CD14-positive monocyte (primary cell): ENCODE measurements around the gene ATP11A. TPM values are rescaled to one million over a fixed set of nuclear protein-coding genes. Genes with fewer than 3 reads are reported as not detected.

Experiments
- DNase-seq, 3 donors: peaks; one replicate each; pipeline ENCODE4 v3.0.0-alpha.2; 2011 to 2022
- H2AFZ ChIP-seq: 2 replicates; pipeline ENCODE4 v1.6.0; 2012; ENCODE audit warnings: mild to moderate bottlenecking, low read depth, low read length, inconsistent platforms; ENCODE audit not compliant: insufficient read depth, poor library complexity, severe bottlenecking
- H3K27ac ChIP-seq, 2 donors: 1 replicate in 1 of 2; 2 replicates in 1 of 2; pipeline ENCODE4 v1.5.1; 2012 to 2013; ENCODE audit warnings: low read length in 2 of 2, control low read depth in 1 of 2, inconsistent platforms in 1 of 2, low read depth in 1 of 2, mild to moderate bottlenecking in 1 of 2
- H3K27me3 ChIP-seq, 2 donors: one replicate each; pipeline versions ENCODE4 v1.6.0 to v1.6.1; 2011 to 2013; ENCODE audit warnings: low read length in 2 of 2; ENCODE audit not compliant: control insufficient read depth in 2 of 2, insufficient read depth in 2 of 2
- H3K36me3 ChIP-seq, 2 donors: replicated peaks in 1 of 2; 1 replicate in 1 of 2; 2 replicates in 1 of 2; pipeline versions ENCODE4 v1.5.1 to v1.6.1; 2012 to 2013; ENCODE audit warnings: low read length in 2 of 2, control low read depth in 1 of 2, inconsistent platforms in 1 of 2, mild to moderate bottlenecking in 1 of 2; ENCODE audit not compliant: insufficient read depth in 2 of 2, control insufficient read depth in 1 of 2
- H3K4me1 ChIP-seq, 2 donors: 1 replicate in 1 of 2; 2 replicates in 1 of 2; pipeline versions ENCODE4 v1.5.1 to v1.6.1; 2012 to 2013; ENCODE audit warnings: low read length in 2 of 2, control low read depth in 1 of 2, inconsistent platforms in 1 of 2, mild to moderate bottlenecking in 1 of 2, moderate library complexity in 1 of 2; ENCODE audit not compliant: insufficient read depth in 2 of 2, control insufficient read depth in 1 of 2
- H3K4me2 ChIP-seq: replicated peaks from 2 replicates; pipeline ENCODE3; 2012; ENCODE audit warnings: low read length, moderate library complexity, mild to moderate bottlenecking; ENCODE audit not compliant: poor library complexity, severe bottlenecking; ENCODE audit errors: extremely low read depth
- H3K4me3 ChIP-seq, 3 experiments: fragments of 200-600 bp in 1 of 3; sonication (generic) in 1 of 3; replicated peaks in 1 of 3; 1 replicate in 2 of 3; 2 replicates in 1 of 3; pipeline ENCODE4 v1.5.1; 2011 to 2013; ENCODE audit warnings: low read length in 3 of 3, mild to moderate bottlenecking in 3 of 3, control low read depth in 2 of 3, low read depth in 2 of 3, inconsistent platforms in 1 of 3, moderate library complexity in 1 of 3
- H3K79me2 ChIP-seq: 2 replicates; pipeline ENCODE4 v1.6.0; 2012; ENCODE audit warnings: mild to moderate bottlenecking, control low read depth, inconsistent platforms, low read length, moderate library complexity; ENCODE audit not compliant: insufficient read depth
- H3K9ac ChIP-seq: 2 replicates; pipeline ENCODE4 v1.6.0; 2017; ENCODE audit warnings: low read length, mild to moderate bottlenecking; ENCODE audit not compliant: insufficient read depth, poor library complexity, severe bottlenecking
- H3K9me3 ChIP-seq, 2 donors: replicated peaks in 1 of 2; 1 replicate in 1 of 2; 2 replicates in 1 of 2; pipeline versions ENCODE4 v1.5.1 to v1.6.1; 2012 to 2013; ENCODE audit warnings: low read length in 2 of 2, control low read depth in 1 of 2; ENCODE audit not compliant: control insufficient read depth in 1 of 2, insufficient read depth in 1 of 2
- H4K20me1 ChIP-seq: 2 replicates; pipeline ENCODE4 v1.6.0; 2012; ENCODE audit warnings: mild to moderate bottlenecking, low read length, control low read depth, moderate library complexity; ENCODE audit not compliant: insufficient read depth
- H3K27ac Mint-ChIP-seq, 7 donors: one replicate each; pipeline ENCODE4 v1.8.0; 2020; ENCODE audit warnings: mild to moderate bottlenecking in 7 of 7, mixed read lengths in 7 of 7, moderate library complexity in 6 of 7, inconsistent platforms in 2 of 7
- H3K27me3 Mint-ChIP-seq, 3 donors: one replicate each; pipeline ENCODE4 v1.8.0; 2021 to 2022; ENCODE audit warnings: low read depth in 3 of 3, mild to moderate bottlenecking in 3 of 3, mixed read lengths in 3 of 3, moderate library complexity in 3 of 3, inconsistent platforms in 1 of 3
- H3K36me3 Mint-ChIP-seq, 2 donors: one replicate each; pipeline ENCODE4 v1.8.0; 2020; ENCODE audit warnings: mixed read lengths in 2 of 2, inconsistent platforms in 1 of 2, mild to moderate bottlenecking in 1 of 2
- H3K4me1 Mint-ChIP-seq: one replicate; pipeline ENCODE4 v1.8.0; 2020; ENCODE audit warnings: mild to moderate bottlenecking, mixed read lengths
- H3K4me3 Mint-ChIP-seq, 2 donors: one replicate each; pipeline ENCODE4 v1.8.0; 2020; ENCODE audit warnings: mild to moderate bottlenecking in 2 of 2, mixed read lengths in 2 of 2, moderate library complexity in 1 of 2
- H3K9me3 Mint-ChIP-seq, 7 donors: one replicate each; pipeline ENCODE4 v1.8.0; 2020 to 2022; ENCODE audit warnings: mixed read lengths in 7 of 7, mild to moderate bottlenecking in 6 of 7, moderate library complexity in 6 of 7, inconsistent platforms in 2 of 7
- CTCF ChIP-seq: fragments of 200-600 bp; IDR thresholded peaks from one replicate; pipeline ENCODE4 v1.8.0; 2022; ENCODE audit warnings: antibody characterized with exemption, mild to moderate bottlenecking
- WGBS: methylation state at CpG from one replicate; pipeline ENCODE4 v1.1.5; 2013; ENCODE audit warnings: missing lambda C conversion rate; ENCODE audit not compliant: insufficient coverage; 5-methylcytosine and 5-hydroxymethylcytosine counted together
- intact Hi-C, 2 donors: fragments of 100-400 bp; cut with micrococcal nuclease; formaldehyde crosslinking; loops; one replicate each; pipeline versions ENCODE4 v1.15.0 to v1.15.1; 2023
- polyA plus RNA-seq, 3 donors: library from polyadenylated mRNA; depleted of rRNA in 1 of 3; unstranded in 2 of 3; stranded (reverse) in 1 of 3; fragments of 300-500 nt in 2 of 3; fragments of >200 nt in 1 of 3; fragmentation: Illumina TruSeq in 2 of 3; gene quantifications; 1 replicate in 2 of 3; 2 replicates in 1 of 3; pipeline ENCODE4 v1.2.3, GENCODE V29; 2012 to 2021

ATP11A gene
- polyA plus RNA-seq, 3 donors, result 7.2 to 45.4 (median 7.6) TPM

- H3K9me3 Mint-ChIP-seq, result peaks cover 10 to 22% (median 15%) of the 10 kb centered on the region in 7 donors
- no peak overlapping the region for H3K4me3 Mint-ChIP-seq
- WGBS, result 92% methylated on average over 2 of the region's 2 CpGs
- H3K27ac ChIP-seq, result no peak overlapping the region
- peaks cover 1 to 9% (median 4%) of the 10 kb centered on the region in 3 donors for H3K27me3 Mint-ChIP-seq
- no peaks in the 10 kb centered on the region for H3K27me3 ChIP-seq
- H3K4me1 Mint-ChIP-seq, result no peaks in the 10 kb centered on the region
- H3K4me2 ChIP-seq, result no peak overlapping the region
- H3K4me1 ChIP-seq, result no peaks in the 10 kb centered on the region
- H3K79me2 ChIP-seq, result no peaks in the 10 kb centered on the region
- H3K36me3 Mint-ChIP-seq, result no peaks in the 10 kb centered on the region
- no peak for TF ChIP-seq CTCF
- H4K20me1 ChIP-seq, result no peaks in the 10 kb centered on the region
- H3K27ac Mint-ChIP-seq, result no peak overlapping the region
- no peak overlapping the region for H2AFZ ChIP-seq
- no peak for DNase-seq
- intact Hi-C loops, result no loop called here
- H3K36me3 ChIP-seq, result no peaks in the 10 kb centered on the region
- H3K4me3 ChIP-seq, result no peak overlapping the region
- H3K9ac ChIP-seq, result no peak overlapping the region
- peaks cover 16 to 32% of the 10 kb centered on the region in 2 donors for H3K9me3 ChIP-seq
Observed at GRCh38 chr13:112902669-112903068, 212.8 kb downstream of the ATP11A start.

- peaks cover 10 to 22% (median 15%) of the 10 kb centered on the region in 7 donors for H3K9me3 Mint-ChIP-seq
- TF ChIP-seq CTCF, result no peak
- H3K27me3 Mint-ChIP-seq, result peaks cover 1 to 9% (median 4%) of the 10 kb centered on the region in 3 donors
- H3K4me3 Mint-ChIP-seq, result no peak overlapping the region
- H3K4me1 Mint-ChIP-seq, result no peaks in the 10 kb centered on the region
- H3K9me3 ChIP-seq, result peaks cover 16 to 32% of the 10 kb centered on the region in 2 donors
- intact Hi-C loops, result no loop called here
- H3K9ac ChIP-seq, result no peak overlapping the region
- no peak overlapping the region for H2AFZ ChIP-seq
- no peaks in the 10 kb centered on the region for H4K20me1 ChIP-seq
- H3K4me2 ChIP-seq, result no peak overlapping the region
- no peak overlapping the region for H3K4me3 ChIP-seq
- H3K36me3 ChIP-seq, result no peaks in the 10 kb centered on the region
- 92% methylated on average over 8 of the region's 8 CpGs for WGBS
- no peak for DNase-seq
- no peaks in the 10 kb centered on the region for H3K36me3 Mint-ChIP-seq
- H3K27ac Mint-ChIP-seq, result peak overlapping the region in 2 of 7 donors; percentile 8 to 35
- H3K27me3 ChIP-seq, result no peaks in the 10 kb centered on the region
- no peaks in the 10 kb centered on the region for H3K79me2 ChIP-seq
- no peaks in the 10 kb centered on the region for H3K4me1 ChIP-seq
- no peak overlapping the region for H3K27ac ChIP-seq
Observed at GRCh38 chr13:112903071-112903577, 213.3 kb downstream of the ATP11A start.
